ENCODE results near the gene C3orf80. TPM values are rescaled to one million over a fixed set of nuclear protein-coding genes. Genes with fewer than 3 reads are reported as not detected.
A peak's percentile ranks its signal among the peaks of the same experiment; 100 is the strongest.
"Not testable (repeated sequence)": the region's sequence is repeated elsewhere in the genome, so short reads cannot be mapped to it uniquely, and the experiment has no call there.

The C3orf80 gene
- 1 to 10 TPM in 1 of 4 donors, under 1 TPM in 3; 0.13 to 1.7 (median 0.52) TPM for total RNA-seq

- TF ChIP-seq CTCF (IDR thresholded peaks at IDR 0.05) (no peak), POLR2A (IDR thresholded peaks at IDR 0.05) (no peak)
- H3K4me3 ChIP-seq (ENCODE audit: low read depth, poor library complexity, severe bottlenecking) = peak within 1 kb of the TSS; percentile 48
- no peak for DNase-seq (ENCODE audit: low spot score in 2 of 2)
- intact Hi-C loops (cut with DNase I; ENCODE audit: low total_unique reads) = no loop called here
- WGBS, 2 donors = 0 to 1% methylated on average over 6 to 28 of the region's 104 CpGs
These were observed at the start of gene C3orf80 for GRCh38 chr3:160225176-160226025. Gene C3orf80, plus strand, starts transcription at chr3:160225422. Its CDS starts 214 bp downstream, at chr3:160225636.

- intact Hi-C loops (cut with DNase I; ENCODE audit: low total_unique reads) = no loop called here
- no peak overlapping the region for H3K4me3 ChIP-seq (ENCODE audit: low read depth, poor library complexity, severe bottlenecking)
- TF ChIP-seq POLR2A (IDR thresholded peaks at IDR 0.05) = no peak
- no peak for TF ChIP-seq CTCF (IDR thresholded peaks at IDR 0.05)
- no peak for DNase-seq (ENCODE audit: low spot score in 2 of 2)
These were observed 48.3 kb upstream of the C3orf80 start for GRCh38 chr3:160176923-160177322.

GRCh38 chr3:160178661-160179060 lies 46.6 kb upstream of the C3orf80 start:
- intact Hi-C loops (cut with DNase I; ENCODE audit: low total_unique reads); DNase-seq (ENCODE audit: low spot score in 2 of 2): not testable (repeated sequence)
- 96 to 97% methylated on average over 14 to 25 of the region's 35 CpGs for WGBS, 2 donors

GRCh38 chr3:160179403-160179802 lies 45.8 kb upstream of the C3orf80 start:
- DNase-seq (ENCODE audit: low spot score in 2 of 2); intact Hi-C loops (cut with DNase I; ENCODE audit: low total_unique reads); H3K4me3 ChIP-seq (ENCODE audit: low read depth, poor library complexity, severe bottlenecking): not testable (repeated sequence)
- WGBS, 2 donors = 93 to 95% methylated on average over 2 of the region's 4 CpGs

More at GRCh38 chr3:160178661-160179060, 46.6 kb upstream of the C3orf80 start:
- not testable (repeated sequence) for H3K4me3 ChIP-seq (ENCODE audit: low read depth, poor library complexity, severe bottlenecking)

GRCh38 chr3:160179906-160180305 lies 45.3 kb upstream of the C3orf80 start:
- H3K4me3 ChIP-seq (ENCODE audit: low read depth, poor library complexity, severe bottlenecking) = no peak overlapping the region
- intact Hi-C loops (cut with DNase I; ENCODE audit: low total_unique reads) = no loop called here
- TF ChIP-seq CTCF (IDR thresholded peaks at IDR 0.05) (no peak), POLR2A (IDR thresholded peaks at IDR 0.05) (no peak)
- DNase-seq (ENCODE audit: low spot score in 2 of 2) = no peak
- 87 to 92% methylated on average over 2 of the region's 2 CpGs for WGBS, 2 donors

GRCh38 chr3:160180581-160181216 lies 44.5 kb upstream of the C3orf80 start:
- H3K4me3 ChIP-seq (ENCODE audit: low read depth, poor library complexity, severe bottlenecking) = no peak overlapping the region
- no peak for TF ChIP-seq POLR2A (IDR thresholded peaks at IDR 0.05)
- no peak for TF ChIP-seq CTCF (IDR thresholded peaks at IDR 0.05)
- WGBS, 2 donors = 9 to 13% methylated on average over 11 of the region's 11 CpGs
- intact Hi-C loops (cut with DNase I; ENCODE audit: low total_unique reads) = no loop called here
- no peak for DNase-seq (ENCODE audit: low spot score in 2 of 2)
